Nephron progenitor cell (in vitro differentiated cells): ENCODE measurements around the gene SPC24.

Experiments
- DNase-seq: peaks from one replicate; pipeline ENCODE4 v3.0.0; 2021
- H3K27ac Mint-ChIP-seq: 2 replicates; pipeline ENCODE4 v1.8.0; 2021; ENCODE audit warnings: mild to moderate bottlenecking, moderate library complexity, mixed read lengths
- H3K27me3 Mint-ChIP-seq: 2 replicates; pipeline ENCODE4 v1.8.0; 2021; ENCODE audit warnings: mild to moderate bottlenecking, low read depth, mixed read lengths; ENCODE audit not compliant: poor library complexity
- H3K36me3 Mint-ChIP-seq: 2 replicates; pipeline ENCODE4 v1.8.0; 2021; ENCODE audit warnings: low read depth, mixed read lengths
- H3K4me1 Mint-ChIP-seq: 2 replicates; pipeline ENCODE4 v1.8.0; 2021; ENCODE audit warnings: mixed read lengths
- H3K4me3 Mint-ChIP-seq: 2 replicates; pipeline ENCODE4 v1.8.0; 2021; ENCODE audit warnings: mild to moderate bottlenecking, moderate library complexity, mixed read lengths
- H3K9me3 Mint-ChIP-seq: 2 replicates; pipeline ENCODE4 v1.8.0; 2021; ENCODE audit warnings: mild to moderate bottlenecking, moderate library complexity, mixed read lengths
- CTCF ChIP-seq: fragments of 200-600 bp; sonication (generic); IDR thresholded peaks from 2 replicates; pipeline ENCODE4 v1.5.0; 2021; ENCODE audit warnings: antibody characterized with exemption

SPC24 gene

GRCh38 chr19:11138601-11139300 lies 16.8 kb downstream of the SPC24 start:
- Mint-ChIP-seq H3K27ac (no peak overlapping the region), H3K4me1 (peaks cover 45% of the 10 kb centered on the region), H3K9me3 (no peaks in the 10 kb centered on the region), H3K27me3 (no peaks in the 10 kb centered on the region), H3K36me3 (peaks cover 15% of the 10 kb centered on the region), H3K4me3 (peak overlapping the region; percentile 50)
- peak; percentile 49 for DNase-seq
- TF ChIP-seq CTCF: no peak

GRCh38 chr19:11137542-11138384 lies 17.8 kb downstream of the SPC24 start:
- Mint-ChIP-seq H3K27ac (peak overlapping the region; percentile 54), H3K9me3 (no peaks in the 10 kb centered on the region), H3K36me3 (peaks cover 25% of the 10 kb centered on the region), H3K27me3 (no peaks in the 10 kb centered on the region), H3K4me3 (peak overlapping the region; percentile 82), H3K4me1 (peaks cover 35% of the 10 kb centered on the region)
- peak; percentile 60 for TF ChIP-seq CTCF
- peak; percentile 73 for DNase-seq

GRCh38 chr19:11136400-11137101 lies 19.0 kb downstream of the SPC24 start:
- peaks cover 36% of the 10 kb centered on the region for H3K36me3 Mint-ChIP-seq
- no peaks in the 10 kb centered on the region for H3K27me3 Mint-ChIP-seq
- DNase-seq: no peak
- H3K9me3 Mint-ChIP-seq: no peaks in the 10 kb centered on the region
- no peak for TF ChIP-seq CTCF
- no peak overlapping the region for H3K4me3 Mint-ChIP-seq
- peaks cover 29% of the 10 kb centered on the region for H3K4me1 Mint-ChIP-seq
- no peak overlapping the region for H3K27ac Mint-ChIP-seq

- Mint-ChIP-seq H3K4me1 (peaks cover 7% of the 10 kb centered on the region), H3K27me3 (no peaks in the 10 kb centered on the region), H3K9me3 (no peaks in the 10 kb centered on the region), H3K27ac (peak overlapping the region; percentile 69), H3K36me3 (peaks cover 70% of the 10 kb centered on the region), H3K4me3 (no peak overlapping the region)
- TF ChIP-seq CTCF: no peak
- no peak for DNase-seq
These were observed 24.1 kb downstream of the SPC24 start for GRCh38 chr19:11131471-11131870.

GRCh38 chr19:11130824-11131455 lies 24.6 kb downstream of the SPC24 start:
- H3K27me3 Mint-ChIP-seq: no peaks in the 10 kb centered on the region
- DNase-seq: peak; percentile 79
- no peaks in the 10 kb centered on the region for H3K9me3 Mint-ChIP-seq
- H3K4me3 Mint-ChIP-seq: no peak overlapping the region
- TF ChIP-seq CTCF: peak; percentile 69
- H3K36me3 Mint-ChIP-seq: peaks cover 72% of the 10 kb centered on the region
- H3K4me1 Mint-ChIP-seq: peaks cover 1% of the 10 kb centered on the region
- peak overlapping the region; percentile 69 for H3K27ac Mint-ChIP-seq
